ENCODE measurements around the gene CA10. TPM values are rescaled to one million over a fixed set of nuclear protein-coding genes. Genes with fewer than 3 reads are reported as not detected.
A peak's percentile ranks its signal among the peaks of the same experiment; 100 is the strongest.

The CA10 gene
- total RNA-seq, 1 experiment from 2014 or later = 0.46 TPM

DNA sequence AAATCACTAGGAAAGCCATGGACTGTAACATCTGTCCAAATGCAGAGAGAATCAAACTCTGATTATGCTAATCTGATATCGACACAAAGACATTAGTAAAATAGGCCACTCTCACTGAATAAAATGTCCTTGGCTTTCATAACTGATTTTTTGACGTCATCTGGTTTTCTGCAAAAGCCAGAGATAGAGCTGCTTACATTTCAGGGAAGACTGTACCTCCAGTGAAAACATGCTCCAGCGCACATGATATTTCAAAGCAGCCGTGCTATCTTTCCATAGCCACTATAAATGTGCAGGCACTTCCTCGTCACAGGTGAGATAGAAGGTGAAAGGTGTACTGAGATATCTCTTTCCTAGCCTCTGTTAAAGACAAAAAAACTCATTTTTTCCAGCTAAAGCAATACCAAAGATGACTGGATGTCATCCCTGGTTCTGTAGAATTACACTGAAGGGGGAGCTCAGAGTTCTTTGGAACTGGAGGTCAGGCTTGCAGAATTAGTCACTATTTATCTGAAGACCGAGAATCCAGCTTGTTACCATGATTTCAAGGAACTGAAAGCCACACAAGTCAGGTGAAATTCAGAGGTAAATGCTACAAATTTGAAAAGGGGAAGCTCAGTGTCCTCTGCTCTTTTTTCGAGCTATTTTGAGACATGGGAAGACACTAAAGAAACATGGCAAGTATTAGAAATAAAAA is 249.5 kb downstream of the CA10 start:
- Histone ChIP-seq H2BK20ac (ENCODE audit: low read depth, low read length, poor library complexity, severe bottlenecking) (no peak overlapping the region), H2AK5ac (ENCODE audit: insufficient read length, low read length) (no peak overlapping the region), H3K27ac (ENCODE audit: insufficient read length, low read depth, low read length) (no peak overlapping the region), H4K20me1 (ENCODE audit: control insufficient read depth, insufficient read depth, insufficient read length) (no peaks in the 10 kb centered on the region), H4K8ac (replicated peaks; ENCODE audit: insufficient read length, low read depth, low read length) (no peak overlapping the region), H3K79me1 (ENCODE audit: insufficient read depth, low read depth, low read length, poor library complexity, severe bottlenecking) (no peaks in the 10 kb centered on the region), H3T11ph (ENCODE audit: low read length) (no peak overlapping the region), H2BK15ac (ENCODE audit: low read depth, low read length) (no peak overlapping the region), H2BK5ac (ENCODE audit: insufficient read length, low read length) (no peak overlapping the region), H3K79me2 (ENCODE audit: insufficient read depth, low read length) (no peaks in the 10 kb centered on the region), H3K4me2 (ENCODE audit: insufficient read depth, insufficient read length, low read length) (no peak overlapping the region), H4K5ac (ENCODE audit: insufficient read length, low read depth, low read length) (no peak overlapping the region), H3K9me3 (ENCODE audit: control insufficient read depth, low read depth, low read length) (no peaks in the 10 kb centered on the region), H3K23ac (ENCODE audit: insufficient read length, low read depth, low read length) (no peak overlapping the region), H3K4me1 (ENCODE audit: insufficient read depth, low read length) (peaks cover 4% of the 10 kb centered on the region; the same call in 1 of the 2 replicates), H3K56ac (ENCODE audit: insufficient read length, low read depth, low read length) (no peak overlapping the region), H3K14ac (ENCODE audit: insufficient read depth, low read length) (no peak overlapping the region), H4K91ac (ENCODE audit: insufficient read length, low read depth, low read length) (no peak overlapping the region), H3K9ac (ENCODE audit: extremely low read depth, insufficient read length, low read length) (no peak overlapping the region), H2AFZ (ENCODE audit: low read length) (no peak overlapping the region), H2BK12ac (ENCODE audit: insufficient read length, low read depth, low read length) (no peak overlapping the region), H3K23me2 (ENCODE audit: insufficient read length, low read depth, low read length, poor library complexity, severe bottlenecking) (no peaks in the 10 kb centered on the region), H3K4ac (ENCODE audit: low read depth, low read length) (no peak overlapping the region), H3K18ac (ENCODE audit: insufficient read length, low read depth, low read length) (no peak overlapping the region), H2BK120ac (ENCODE audit: low read depth, low read length, poor library complexity, severe bottlenecking) (no peak overlapping the region), H3K27me3 (ENCODE audit: insufficient read depth, low read length) (no peaks in the 10 kb centered on the region)
- TF ChIP-seq, protein P1, sequence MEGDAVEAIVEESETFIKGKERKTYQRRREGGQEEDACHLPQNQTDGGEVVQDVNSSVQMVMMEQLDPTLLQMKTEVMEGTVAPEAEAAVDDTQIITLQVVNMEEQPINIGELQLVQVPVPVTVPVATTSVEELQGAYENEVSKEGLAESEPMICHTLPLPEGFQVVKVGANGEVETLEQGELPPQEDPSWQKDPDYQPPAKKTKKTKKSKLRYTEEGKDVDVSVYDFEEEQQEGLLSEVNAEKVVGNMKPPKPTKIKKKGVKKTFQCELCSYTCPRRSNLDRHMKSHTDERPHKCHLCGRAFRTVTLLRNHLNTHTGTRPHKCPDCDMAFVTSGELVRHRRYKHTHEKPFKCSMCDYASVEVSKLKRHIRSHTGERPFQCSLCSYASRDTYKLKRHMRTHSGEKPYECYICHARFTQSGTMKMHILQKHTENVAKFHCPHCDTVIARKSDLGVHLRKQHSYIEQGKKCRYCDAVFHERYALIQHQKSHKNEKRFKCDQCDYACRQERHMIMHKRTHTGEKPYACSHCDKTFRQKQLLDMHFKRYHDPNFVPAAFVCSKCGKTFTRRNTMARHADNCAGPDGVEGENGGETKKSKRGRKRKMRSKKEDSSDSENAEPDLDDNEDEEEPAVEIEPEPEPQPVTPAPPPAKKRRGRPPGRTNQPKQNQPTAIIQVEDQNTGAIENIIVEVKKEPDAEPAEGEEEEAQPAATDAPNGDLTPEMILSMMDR (conservative IDR thresholded peaks at IDR 0.05) = no peak
- Mint-ChIP-seq H3K27me3 (ENCODE audit: low read depth) (no peaks in the 10 kb centered on the region), H3K27ac (peak overlapping the region in 1 of 3 experiments; percentile 47; a peak in 1 of 7 replicates), H3K4me3 (no peak overlapping the region), H3K4me1 (peaks cover 29 to 40% of the 10 kb centered on the region in 2 experiments), H3K36me3 (ENCODE audit: insufficient read depth in 1 of 3, low read depth in 3 of 3) (no peaks in the 10 kb centered on the region), H3K9me3 (no peaks in the 10 kb centered on the region)
- DNase-seq = no peak
- WGBS (ENCODE audit: extremely low coverage, insufficient read length, low lambda C conversion rate) = no CpG with 5 or more reads among the region's 7 CpGs

All from H9 (cell line).